PC-3 (cell line): ENCODE data around the gene SLC25A24.

Source experiments
- CTCF ChIP-seq: fragments of 300-600 bp; sonication (generic); conservative IDR thresholded peaks from 2 replicates; pipeline ENCODE4 v1.5.1; 2017; ENCODE audit warnings: antibody characterized with exemption, low read depth, mild to moderate bottlenecking, low read length
- EZH2 ChIP-seq: fragments of 300-600 bp; sonication (generic); IDR thresholded peaks from one replicate; pipeline ENCODE4 v1.6.1; 2017; ENCODE audit warnings: antibody characterized with exemption, mild to moderate bottlenecking, low read length; ENCODE audit not compliant: unreplicated experiment

DNA sequence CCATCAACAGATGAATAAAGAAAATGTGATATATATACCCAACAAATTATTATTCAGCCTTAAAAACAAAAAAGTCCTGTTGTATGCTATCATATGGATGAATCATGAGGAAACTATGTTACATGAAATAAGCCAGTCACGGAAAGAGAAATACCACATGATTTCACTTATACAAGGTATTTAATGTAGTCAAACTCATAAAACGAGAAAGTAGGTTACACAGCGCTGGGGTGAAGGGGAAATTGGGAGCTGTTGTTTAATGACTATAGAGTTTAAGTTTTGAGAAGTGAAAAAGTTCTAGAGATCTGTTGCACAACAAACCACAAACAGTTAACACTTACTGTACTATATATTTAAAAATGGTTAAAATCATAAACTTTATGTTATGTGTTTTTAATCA, 58.5 kb downstream of the SLC25A24 start:
- no peak for TF ChIP-seq CTCF
- TF ChIP-seq EZH2 = no peak
